HG03108 (cell line): Measurements from ENCODE around the gene BTF3L4.
"Not testable (repeated sequence)": the region's sequence is repeated elsewhere in the genome, so short reads cannot be mapped to it uniquely, and the experiment has no call there.

Experiments
- ATAC-seq: cut with Tn5 transposase; IDR thresholded peaks from one replicate; pipeline ENCODE4 v1.9.1; 2021; ENCODE audit warnings: moderate library complexity; ENCODE audit not compliant: unreplicated experiment

Gene BTF3L4

GRCh38 chr1:52055066-52055865 lies 829 bp upstream of the BTF3L4 start, which contains the start of gene TXNDC12:
Gene TXNDC12 (minus strand): TSS chr1:52055191. CDS start chr1:52055096, 95 bp downstream.
- peak; percentile 46 for ATAC-seq

DNA sequence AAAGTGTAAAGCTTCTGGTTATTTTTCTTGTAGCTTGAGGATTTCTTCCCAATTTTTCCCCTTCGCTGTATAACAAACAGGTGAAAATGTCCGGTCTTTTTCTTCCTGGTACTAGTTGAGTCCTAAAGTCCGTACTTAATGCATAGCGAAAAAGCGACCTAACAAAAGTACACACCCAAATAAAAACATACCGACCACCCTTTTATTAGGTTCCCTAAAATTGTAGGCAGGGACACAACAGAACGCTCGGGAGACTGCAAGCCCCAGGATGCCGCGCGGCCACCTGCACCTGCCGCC lies 281 bp upstream of the BTF3L4 start:
- ATAC-seq: no peak

GRCh38 chr1:52056937-52057231 lies 789 bp downstream of the BTF3L4 start:
- ATAC-seq: peak; percentile 30

DNA sequence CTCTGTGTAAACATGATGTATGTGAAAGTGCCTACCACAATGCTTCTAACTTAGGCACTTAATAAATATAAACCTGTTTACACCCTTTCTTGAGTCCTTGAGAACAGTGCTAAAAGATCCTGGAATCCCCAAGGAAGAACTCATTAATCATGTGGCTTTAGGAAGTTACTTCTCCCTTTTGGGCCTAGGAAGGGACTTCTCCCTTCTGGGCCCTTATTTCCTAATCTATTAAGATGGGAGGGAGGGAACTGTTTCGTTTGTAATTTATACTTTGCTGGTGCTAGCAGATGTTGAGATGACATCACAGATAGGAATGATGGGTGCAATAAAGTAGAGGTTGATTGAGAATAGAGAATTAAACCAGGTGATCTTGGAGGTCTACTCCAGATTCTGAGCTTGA lies 1.2 kb downstream of the BTF3L4 start:
- ATAC-seq: no peak

- ATAC-seq: no peak
Measured at GRCh38 chr1:52057876-52058415, 1.9 kb downstream of the BTF3L4 start.

DNA sequence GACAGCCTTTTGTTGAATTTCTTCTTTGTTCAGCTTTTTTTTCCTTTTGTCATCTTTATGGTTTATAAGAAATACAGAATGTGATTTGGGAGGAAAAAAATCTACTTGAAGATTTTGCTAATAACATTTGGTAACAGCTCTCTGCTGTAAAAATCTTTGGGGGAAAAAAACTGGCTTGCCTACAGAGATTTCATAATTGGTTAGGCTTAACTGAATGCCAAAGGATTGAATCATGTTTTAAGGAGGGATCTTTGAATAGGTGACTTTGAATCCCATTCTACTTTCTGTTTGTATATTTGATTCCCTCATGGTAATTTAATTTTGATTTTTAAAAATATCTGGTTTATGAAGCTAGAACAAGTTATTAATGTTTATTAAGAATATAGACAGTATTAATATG lies 3.2 kb downstream of the BTF3L4 start:
- no peak for ATAC-seq

GRCh38 chr1:52059888-52060287 lies 3.8 kb downstream of the BTF3L4 start:
- no peak for ATAC-seq

GRCh38 chr1:52060822-52061221 lies 4.7 kb downstream of the BTF3L4 start:
- no peak for ATAC-seq

- ATAC-seq: no peak
Measured at GRCh38 chr1:52063192-52063591, 7.1 kb downstream of the BTF3L4 start.

DNA sequence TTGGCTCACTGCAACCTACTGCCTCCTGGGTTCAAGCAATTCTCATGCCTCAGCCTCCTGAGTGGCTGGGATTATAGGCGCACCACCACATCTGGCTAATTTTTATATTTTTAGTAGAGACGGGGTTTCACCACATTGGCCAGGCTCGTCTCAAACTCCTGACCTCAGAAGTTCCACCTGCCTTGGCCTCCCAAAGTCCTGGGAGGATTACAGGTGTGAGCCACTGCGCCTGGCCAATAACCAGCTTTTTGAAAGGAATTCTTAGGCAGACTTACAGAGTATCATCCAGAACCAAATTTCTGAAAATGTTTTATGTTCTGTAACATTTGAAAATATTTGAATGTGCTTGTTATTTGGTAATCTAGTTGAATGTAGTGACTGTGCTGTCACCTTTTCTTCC lies 14.6 kb downstream of the BTF3L4 start:
- no peak for ATAC-seq

DNA sequence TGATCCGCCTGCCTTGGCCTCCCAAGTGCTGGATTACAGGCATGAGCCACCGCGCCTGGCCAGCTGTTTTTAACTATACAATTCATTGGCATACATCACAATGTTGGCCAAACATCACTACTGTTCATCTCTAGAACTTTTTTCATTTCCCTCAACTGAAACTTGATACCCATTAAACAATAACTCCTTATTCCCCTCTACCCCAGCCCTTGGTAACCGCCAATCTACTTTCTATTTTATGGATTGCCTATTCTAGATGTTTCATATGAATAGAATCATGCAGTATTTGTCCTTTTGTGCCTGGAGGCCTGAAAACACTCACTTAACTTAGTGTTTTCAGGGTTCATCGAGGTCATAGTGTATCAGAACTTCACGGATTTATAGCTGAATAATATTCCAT lies 16.2 kb downstream of the BTF3L4 start:
- ATAC-seq: no peak

GRCh38 chr1:52077277-52077676 lies 21.2 kb downstream of the BTF3L4 start:
- not testable (repeated sequence) for ATAC-seq

- no peak for ATAC-seq
Measured at GRCh38 chr1:52080014-52080415, 23.9 kb downstream of the BTF3L4 start.

DNA sequence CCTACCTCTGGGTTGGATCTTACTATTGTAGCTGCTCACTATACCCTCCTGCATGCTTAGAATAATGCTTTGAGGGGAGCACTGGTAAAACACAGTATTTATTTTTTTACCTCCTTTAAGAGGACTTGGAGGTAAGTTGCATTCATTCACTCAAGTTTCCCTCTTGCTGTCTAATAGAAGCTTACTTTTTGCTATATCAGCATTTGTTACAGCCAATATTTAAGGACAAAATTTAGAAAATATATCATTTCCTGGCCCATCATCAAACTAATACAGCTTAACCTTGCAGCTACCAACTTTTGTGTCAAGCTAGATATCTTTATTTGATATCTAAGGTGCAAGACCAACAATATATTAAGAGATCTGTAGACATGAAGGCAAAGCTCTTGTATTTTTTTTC lies 31.8 kb downstream of the BTF3L4 start:
- ATAC-seq: not testable (repeated sequence)

DNA sequence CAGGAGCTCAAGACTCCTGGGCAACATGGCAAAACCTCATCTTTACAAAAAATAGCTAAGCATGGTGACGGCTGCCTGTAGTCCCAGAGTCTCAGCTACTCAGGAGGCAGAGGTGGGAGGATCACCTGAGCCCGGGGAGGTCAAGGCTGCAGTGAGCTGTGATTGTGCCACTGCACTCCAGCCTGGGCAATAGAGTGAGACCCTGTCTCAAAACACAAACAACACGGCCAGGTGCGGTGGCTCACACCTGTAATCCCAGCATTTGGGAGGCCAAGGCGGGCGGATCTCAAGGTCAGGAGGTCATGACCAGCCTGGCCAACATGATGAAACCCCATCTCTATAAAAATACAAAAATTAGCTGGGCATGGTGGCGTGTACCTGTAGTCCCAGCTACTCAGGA lies 38.2 kb downstream of the BTF3L4 start:
- ATAC-seq: not testable (repeated sequence)

GRCh38 chr1:52096216-52096615 lies 40.1 kb downstream of the BTF3L4 start:
- ATAC-seq: no peak

- ATAC-seq: no peak
Measured at GRCh38 chr1:52098139-52098871, 42.2 kb downstream of the BTF3L4 start.

DNA sequence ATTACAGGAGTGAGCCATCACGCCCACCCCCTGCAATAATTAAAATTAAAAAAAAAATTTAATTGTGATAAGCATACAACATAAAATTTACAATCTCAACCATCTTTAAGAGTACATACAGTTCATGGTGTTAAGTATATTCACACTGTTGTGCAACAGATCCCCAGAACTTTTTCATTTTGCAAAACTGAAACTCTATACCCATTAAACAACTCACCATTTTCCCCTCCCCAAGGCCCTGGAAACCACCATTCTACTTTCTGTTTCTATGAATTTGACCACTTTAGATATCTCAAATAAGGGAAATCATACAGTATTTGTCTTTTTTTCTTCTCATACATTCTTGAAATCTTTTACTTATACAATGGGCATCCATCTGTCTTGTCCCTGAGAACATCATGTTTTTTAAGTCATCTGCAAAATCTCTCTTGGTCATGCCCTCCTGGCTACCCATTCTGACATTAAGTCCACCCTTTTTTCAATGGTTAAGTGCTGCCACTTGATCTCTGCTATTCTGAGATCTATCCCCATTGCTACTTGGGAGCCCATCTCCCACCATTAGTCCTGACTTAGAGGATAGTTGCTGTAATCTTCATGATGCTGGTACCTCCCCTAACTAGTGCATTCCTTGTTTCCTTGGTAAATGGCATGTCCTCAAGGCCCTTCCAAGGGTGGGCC lies 46.4 kb downstream of the BTF3L4 start:
- peak; percentile 63 for ATAC-seq

DNA sequence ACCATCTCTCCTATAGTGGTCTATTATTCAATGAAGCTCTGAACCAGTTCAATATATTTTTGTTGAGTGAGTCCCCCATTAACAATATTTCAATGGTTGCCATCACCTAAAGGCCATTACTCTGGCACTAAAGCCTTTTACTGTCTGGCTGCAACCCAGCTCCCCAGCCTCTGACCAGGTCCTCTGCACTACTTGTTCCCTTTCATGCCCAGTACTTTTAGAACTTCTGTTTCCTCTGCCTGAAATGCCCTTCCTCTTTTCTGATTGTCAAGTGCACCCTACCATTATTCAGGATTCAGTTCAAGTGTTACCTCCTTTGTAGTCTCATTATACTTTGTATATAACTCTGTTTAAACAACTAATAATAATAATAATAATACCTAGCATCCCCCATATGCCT lies 55.4 kb downstream of the BTF3L4 start:
- no peak for ATAC-seq

DNA sequence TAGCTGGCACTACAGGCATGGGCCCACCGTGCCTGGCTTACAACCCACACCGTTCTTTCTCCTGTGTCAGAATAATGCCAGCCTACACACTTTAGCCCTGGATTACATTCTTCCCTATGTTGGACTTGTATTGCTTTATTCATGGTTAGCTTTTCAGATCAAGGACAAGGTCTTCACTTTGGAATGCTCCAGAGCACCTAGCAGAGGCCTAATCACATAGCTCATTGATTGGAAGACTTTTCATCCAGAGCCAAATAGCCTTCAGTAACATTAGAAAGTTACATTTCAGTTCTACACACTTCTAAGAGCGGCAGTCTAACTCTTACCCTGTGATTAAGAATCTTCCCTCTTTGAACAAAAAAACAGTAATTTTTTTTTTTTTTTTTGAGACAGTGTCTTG lies 56.4 kb downstream of the BTF3L4 start:
- no peak for ATAC-seq

DNA sequence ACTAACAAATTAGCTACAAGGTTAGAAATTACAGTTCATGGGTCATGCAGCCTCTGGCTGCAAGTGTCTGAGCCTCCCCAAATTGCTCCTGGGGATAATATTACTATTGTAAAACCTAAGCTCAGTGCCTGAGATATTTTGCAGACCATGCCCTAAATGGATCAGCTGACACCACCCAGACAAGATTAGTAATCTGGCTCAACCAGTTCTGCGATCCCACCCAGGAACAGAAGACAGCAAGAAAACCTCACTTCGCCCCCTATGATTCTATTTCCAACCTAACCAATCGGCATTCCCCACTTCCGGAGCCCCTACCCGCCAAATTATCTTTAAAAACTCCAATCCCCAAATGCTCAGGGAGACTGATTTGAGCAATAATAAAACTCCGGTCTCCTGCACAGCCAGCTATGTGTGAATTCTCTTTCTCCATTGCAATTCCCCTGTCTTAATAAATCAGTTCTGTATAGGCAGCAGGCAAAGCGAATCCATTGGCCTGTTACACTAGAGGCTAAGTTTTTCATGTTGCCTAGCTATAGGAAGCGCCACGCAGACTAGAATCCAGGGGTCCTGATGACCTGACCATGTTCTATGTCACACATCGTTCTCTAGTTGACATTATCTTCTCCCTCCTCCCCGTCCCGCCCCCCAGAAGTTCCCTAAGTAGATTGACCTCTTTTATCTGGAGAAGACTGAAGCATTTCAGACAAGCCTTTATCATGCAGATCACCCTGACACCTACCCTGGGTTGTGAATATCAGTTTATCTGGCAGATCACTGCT lies 63.4 kb downstream of the BTF3L4 start:
- ATAC-seq: no peak
